NCI-H2196 (cell line): ENCODE data around the gene ALDH1A1.
"Not testable (repeated sequence)": the region's sequence is repeated elsewhere in the genome, so short reads cannot be mapped to it uniquely, and the experiment has no call there.

Experiments used
- DNase-seq: peaks from one replicate; lab custom pipeline; 2025; ENCODE audit not compliant: unreplicated experiment; lab: John Stamatoyannopoulos, UW

Gene ALDH1A1

DNA sequence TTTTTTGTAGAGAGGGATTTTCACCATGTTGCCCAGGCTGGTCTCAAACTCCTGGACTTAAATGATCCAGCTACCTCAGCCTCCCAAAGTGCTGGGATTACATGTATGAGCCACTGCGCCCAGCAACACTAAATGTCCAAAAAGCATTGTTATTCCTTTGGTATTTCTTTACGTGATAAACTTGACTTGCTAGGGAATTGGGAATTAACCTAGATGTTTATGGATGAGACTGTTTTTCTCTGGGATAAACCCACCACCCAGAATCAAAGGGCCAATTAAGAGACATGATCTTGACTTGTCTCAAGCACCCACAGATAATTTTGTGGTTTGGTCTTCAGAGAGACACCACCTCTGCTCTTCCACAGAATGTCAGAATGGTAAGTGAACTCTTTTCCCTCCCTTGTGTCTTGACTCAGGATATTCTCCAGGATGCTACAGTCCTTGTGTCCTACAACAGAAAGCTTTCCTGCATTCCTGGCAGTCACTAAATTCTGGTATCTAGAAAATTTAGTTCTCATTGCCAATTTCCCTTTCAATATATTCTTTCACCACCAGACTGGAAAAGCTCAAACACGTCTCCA, 55.7 kb downstream of the ALDH1A1 start:
- no peak for DNase-seq

DNA sequence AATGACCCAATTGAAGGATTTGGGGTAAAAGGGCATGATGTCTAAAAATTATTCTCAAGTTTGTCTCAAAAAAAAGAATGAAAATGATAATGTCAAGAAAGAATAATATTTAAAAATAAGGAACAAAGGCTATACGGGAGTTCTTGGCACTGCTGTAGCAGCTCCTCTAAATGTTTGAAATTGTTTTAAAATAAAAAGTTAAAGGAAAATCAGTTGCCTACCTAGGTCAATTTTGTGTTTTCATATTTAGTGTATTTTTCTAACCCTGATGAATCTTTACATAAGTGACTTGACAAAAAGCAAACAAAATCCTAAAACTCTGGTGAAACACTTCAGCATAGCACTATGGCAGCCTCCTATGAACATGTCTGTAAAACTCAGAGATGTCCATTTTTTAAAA, 56.4 kb downstream of the ALDH1A1 start:
- no peak for DNase-seq

DNA sequence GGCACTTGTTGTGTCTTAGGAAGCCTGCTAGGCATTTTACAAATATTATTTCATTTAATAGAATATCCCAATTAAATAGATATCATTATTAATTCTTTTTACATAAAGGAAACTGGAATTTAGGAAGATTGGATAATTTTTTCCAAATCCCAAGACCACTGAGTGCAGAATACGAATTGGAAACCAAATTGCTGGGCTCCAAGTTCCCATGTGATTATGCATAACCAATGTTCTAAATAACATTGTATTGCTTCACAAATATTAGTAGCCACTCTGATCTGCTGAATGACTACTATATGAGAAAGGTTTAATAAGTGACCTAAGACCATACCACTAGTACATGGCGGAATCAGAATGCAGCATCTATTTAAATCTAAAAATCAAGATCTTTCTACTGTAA, 57.7 kb downstream of the ALDH1A1 start:
- no peak for DNase-seq

DNA sequence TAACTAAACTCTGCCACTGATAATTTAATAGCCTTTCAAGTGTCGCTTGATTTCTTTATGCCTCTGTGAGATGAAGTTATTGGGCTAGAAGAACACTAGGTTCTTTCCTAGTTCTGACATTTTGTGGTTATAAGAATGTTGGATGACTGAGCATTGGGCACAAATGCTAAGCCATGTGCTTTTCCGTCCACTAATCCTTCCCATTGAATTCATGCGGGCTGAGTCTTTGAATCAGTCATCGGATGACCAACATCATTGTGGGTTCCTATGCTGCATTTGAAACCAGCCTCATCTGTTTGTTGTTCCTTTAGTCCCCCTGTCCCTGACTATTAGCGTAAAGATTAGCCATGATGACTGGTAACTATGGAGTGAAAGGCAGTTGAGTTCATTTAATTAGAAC, 58.5 kb downstream of the ALDH1A1 start:
- DNase-seq = no peak

- no peak for DNase-seq
Measured at GRCh38 chr9:72893437-72893836, 59.4 kb downstream of the ALDH1A1 start.

DNA sequence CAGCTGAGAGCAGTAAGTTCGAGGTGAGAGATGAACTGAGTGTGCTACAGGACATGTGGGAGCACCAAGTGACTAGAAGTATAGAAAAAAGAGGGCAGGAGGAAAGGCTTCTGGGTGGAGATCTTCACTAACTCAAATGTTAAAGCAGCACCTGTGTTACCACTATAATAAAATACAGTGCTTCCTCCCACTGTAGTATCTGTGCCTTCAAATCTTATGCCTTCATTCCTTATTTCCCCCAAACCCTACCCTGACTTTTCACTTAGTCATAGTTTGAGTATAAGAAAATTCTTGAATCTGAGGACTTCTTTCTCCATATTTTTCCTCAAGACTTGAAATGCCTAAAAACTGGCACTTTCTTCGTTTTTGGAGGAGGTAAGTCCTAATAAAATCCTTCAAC, 61.8 kb downstream of the ALDH1A1 start:
- DNase-seq = no peak

DNA sequence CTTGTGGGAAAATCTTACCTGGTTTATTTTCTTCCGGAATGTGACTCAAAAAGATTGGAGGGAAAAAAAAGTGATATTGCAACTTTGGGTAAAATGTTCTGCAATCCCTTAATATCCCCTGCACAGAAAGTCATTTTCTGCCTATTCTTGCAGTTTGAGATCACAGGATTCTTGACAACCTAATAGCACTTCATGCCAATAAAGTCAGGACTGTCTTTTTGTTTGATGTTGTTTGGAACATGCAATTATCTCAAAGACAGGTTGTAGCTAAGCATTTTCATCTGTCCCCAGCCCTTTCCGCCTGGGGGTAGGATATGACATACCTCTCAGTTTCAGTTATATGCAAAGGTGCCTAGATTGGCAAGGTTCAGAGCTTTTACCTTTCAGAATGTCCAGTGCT, 63.9 kb downstream of the ALDH1A1 start:
- DNase-seq = no peak

- no peak for DNase-seq
Measured at GRCh38 chr9:72888067-72888466, 64.8 kb downstream of the ALDH1A1 start.

- no peak for DNase-seq
Measured at GRCh38 chr9:72886386-72886785, 66.5 kb downstream of the ALDH1A1 start.

- no peak for DNase-seq
Measured at GRCh38 chr9:72884508-72884907, 68.3 kb downstream of the ALDH1A1 start.

DNA sequence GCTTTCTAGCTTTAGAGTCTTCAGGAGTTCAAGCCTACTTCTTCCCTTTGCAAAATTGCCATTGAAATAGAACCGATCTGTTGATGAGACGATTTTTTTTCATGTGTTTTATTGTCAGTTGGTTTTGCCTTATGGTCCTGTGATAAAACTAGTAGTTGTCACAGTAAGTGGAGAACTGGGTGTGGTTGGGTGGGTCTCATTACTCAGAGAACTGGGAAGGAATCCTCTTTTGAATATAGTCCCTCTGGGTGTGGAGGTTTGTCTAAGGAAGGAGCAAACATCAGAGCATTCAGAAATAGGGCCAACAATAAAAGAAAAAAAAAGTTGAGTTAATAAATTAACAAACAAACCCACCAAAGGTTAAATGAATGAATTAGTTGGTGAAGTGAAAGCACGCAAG, 69.0 kb downstream of the ALDH1A1 start:
- DNase-seq = no peak

- DNase-seq = no peak
Measured at GRCh38 chr9:72882117-72882775, 70.6 kb downstream of the ALDH1A1 start.

GRCh38 chr9:72880821-72881220, 72.0 kb downstream of the ALDH1A1 start:
- no peak for DNase-seq

GRCh38 chr9:72875221-72875620, 77.6 kb downstream of the ALDH1A1 start:
- DNase-seq = no peak

- no peak for DNase-seq
Measured at GRCh38 chr9:72874344-72874743, 78.5 kb downstream of the ALDH1A1 start.

- no peak for DNase-seq
Measured at GRCh38 chr9:72873456-72873855, 79.4 kb downstream of the ALDH1A1 start.

DNA sequence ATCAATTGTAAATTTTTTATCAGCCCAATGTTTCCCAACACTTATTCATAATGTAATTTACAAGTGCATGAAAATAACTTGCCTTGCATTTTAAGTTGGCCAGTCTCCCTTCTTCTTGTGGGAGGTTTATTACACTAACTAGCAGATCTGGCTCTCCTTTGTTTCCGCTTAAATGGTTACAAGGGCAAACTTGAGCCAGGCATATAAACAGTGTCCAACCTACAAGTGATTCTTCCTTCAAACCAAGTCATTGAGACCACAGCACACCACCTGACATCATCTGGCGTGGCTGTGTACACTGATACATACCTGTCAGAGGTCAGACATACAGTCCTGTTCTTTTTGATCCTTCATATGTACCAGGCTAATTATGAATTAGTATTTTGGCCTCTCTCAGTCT, 80.1 kb downstream of the ALDH1A1 start:
- no peak for DNase-seq

DNA sequence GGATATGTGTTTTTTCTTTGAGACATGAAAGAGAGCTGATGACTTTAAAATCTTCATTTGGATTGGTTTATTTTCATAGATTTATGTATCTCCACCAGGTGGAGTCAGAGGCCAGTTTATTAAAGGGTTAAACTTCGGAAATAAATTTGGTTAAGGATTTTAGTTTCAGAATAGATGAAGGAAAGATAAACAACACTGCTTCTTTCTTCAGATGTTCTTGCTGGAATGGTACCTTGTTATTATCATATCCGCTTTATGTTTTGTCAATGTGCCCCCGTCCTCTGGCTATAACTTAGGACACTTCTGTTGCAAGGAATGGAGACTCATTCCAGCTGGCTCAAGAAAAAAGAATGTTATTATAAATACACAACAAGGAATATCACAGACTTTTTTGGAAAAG, 81.2 kb downstream of the ALDH1A1 start:
- DNase-seq = no peak

GRCh38 chr9:72864327-72864726, 88.5 kb downstream of the ALDH1A1 start:
- no peak for DNase-seq

DNA sequence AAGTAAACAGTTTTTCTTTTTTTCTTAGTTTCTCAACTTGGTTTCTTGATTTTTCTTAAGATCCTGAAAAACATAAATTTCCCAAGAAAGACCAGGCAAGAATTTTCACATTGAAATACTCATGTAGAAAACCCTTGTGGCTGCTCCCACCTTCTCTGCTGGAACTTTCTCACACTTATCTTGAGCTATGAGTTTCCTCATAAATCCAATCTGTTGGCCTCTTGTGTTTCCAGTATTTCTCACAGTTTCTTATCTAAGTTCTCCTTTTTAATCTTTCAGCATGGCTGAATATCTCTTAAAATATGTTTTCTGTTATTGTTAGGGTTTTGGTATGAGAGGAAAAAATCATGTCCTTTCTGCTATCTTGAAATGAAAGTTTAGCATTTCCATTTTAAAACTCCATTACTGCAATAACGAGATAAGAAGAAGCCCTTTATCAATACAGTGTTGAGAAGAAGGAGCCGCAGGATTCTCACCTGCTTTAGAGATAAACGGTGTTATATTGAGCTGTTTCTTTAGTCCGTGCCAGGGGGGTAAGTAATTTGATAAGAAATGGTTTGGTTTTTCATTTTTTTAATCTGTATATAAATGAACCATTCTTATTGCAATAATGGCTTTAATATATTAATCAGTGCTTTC, 89.3 kb downstream of the ALDH1A1 start:
- DNase-seq = no peak

GRCh38 chr9:72862788-72863187, 90.1 kb downstream of the ALDH1A1 start:
- not testable (repeated sequence) for DNase-seq

DNA sequence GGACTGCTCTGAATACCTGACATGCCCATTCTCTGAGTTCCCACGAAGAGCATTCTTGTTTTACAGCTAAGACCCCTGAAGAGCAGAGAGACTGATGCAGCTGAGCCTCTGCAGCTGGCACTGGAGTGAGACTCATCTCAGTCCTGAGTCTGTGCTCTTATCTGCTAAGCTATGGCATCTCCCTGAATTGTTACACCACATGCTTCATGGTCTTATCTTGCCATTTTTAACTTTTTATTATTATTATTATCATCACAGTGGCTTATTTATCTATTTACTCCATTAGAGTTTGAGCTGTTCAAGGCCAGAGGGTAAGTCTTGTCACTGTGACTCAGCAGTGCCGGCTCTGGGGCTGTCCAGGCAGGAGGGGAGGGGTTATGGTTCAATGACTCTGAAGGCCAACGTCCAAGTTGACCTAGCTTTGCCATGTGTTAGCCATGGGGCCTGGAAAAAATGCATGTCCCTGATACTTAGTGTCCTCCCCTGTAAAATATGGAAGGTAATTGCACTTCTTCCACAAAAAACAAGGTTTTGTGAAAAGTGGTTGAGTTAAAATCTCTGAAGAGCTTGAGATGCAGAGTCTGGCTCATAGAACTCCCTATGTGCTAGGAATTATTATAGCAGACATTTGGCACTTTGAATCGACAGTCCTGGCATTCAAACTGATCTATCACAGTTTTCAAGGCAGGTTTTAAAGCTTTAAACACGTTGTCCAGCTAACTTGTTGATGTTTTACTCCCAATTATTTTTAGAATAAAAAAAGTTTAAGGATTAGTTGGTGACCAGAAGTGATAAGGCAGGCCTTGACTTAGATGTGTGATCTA, 94.6 kb downstream of the ALDH1A1 start:
- DNase-seq = no peak
